K562 (cell line): ENCODE results near the gene B4GALNT2. TPM values are rescaled to one million over a fixed set of nuclear protein-coding genes. Genes with fewer than 3 reads are reported as not detected.

ENCODE experiments used
- ATAC-seq: fragments of 200-7000 bp; cut with Tn5 transposase; 3 replicates; pipeline ENCODE4 v1.9.1; 2020; ENCODE audit warnings: moderate library complexity
- BruUV-seq: library from RNA; stranded (reverse); fragments of 400-500 nt; replicated peaks from 2 replicates; lab custom pipeline; 2021; lab: Mats Ljungman, UMichigan
- CTCF ChIA-PET: fragments of 300-600 bp; formaldehyde crosslinking; extraction: SDS; loops from one replicate; lab custom pipeline; 2021; ENCODE audit warnings: low intra/inter-chr PET ratio; lab: Yijun Ruan, JAX
- POLR2A ChIA-PET: fragments of 300-600, 350-650 bp; sonication (Branson Sonifier 250); formaldehyde crosslinking; extraction: SDS; loops from one replicate; lab custom pipeline; 2021; ENCODE audit warnings: antibody characterized with exemption, inconsistent platforms; lab: Yijun Ruan, JAX
- DNase-seq, 4 experiments: peaks; one replicate each; pipeline versions ENCODE4 v3.0.0 to v3.0.0-alpha.2; 2011 to 2018; ENCODE audit warnings: low spot score in 3 of 4, mixed read lengths in 3 of 4; ENCODE audit errors: extremely low read depth in 1 of 4
- FAIRE-seq: peaks from 2 replicates; lab custom pipeline; 2011; peaks lifted over from hg19 to GRCh38; lab: Jason Lieb, UNC
- H2AFZ ChIP-seq: 2 replicates; pipeline ENCODE4 v1.6.0; 2011; ENCODE audit warnings: low read depth, low read length, control low read depth, inconsistent platforms
- H3K27ac ChIP-seq: fragments of 200-600 bp; 3 replicates; pipeline ENCODE4 v1.8.0; 2011; ENCODE audit warnings: low read depth, mild to moderate bottlenecking, control low read depth, inconsistent platforms, low read length, moderate library complexity, mixed read lengths; ENCODE audit errors: extremely low read depth
- H3K27me3 ChIP-seq, 2 experiments: fragments of 300-600 bp in 1 of 2; 2 replicates in 1 of 2; 3 replicates in 1 of 2; pipeline versions ENCODE4 v1.6.0 to v1.8.0; 2011; ENCODE audit warnings: inconsistent platforms in 2 of 2, low read length in 2 of 2, mild to moderate bottlenecking in 1 of 2, mixed read lengths in 1 of 2, moderate library complexity in 1 of 2; ENCODE audit not compliant: control insufficient read depth in 2 of 2, insufficient read depth in 2 of 2
- H3K36me3 ChIP-seq: fragments of 300-600 bp; 3 replicates; pipeline ENCODE4 v1.8.0; 2011; ENCODE audit warnings: mild to moderate bottlenecking, low read length, inconsistent platforms; ENCODE audit not compliant: control insufficient read depth, insufficient read depth
- H3K4me1 ChIP-seq, 2 experiments: fragments of 200-600 bp in 1 of 2; replicated peaks in 1 of 2; 2 replicates in 1 of 2; 3 replicates in 1 of 2; pipeline versions ENCODE4 v1.5.1 to v1.8.0; 2011; ENCODE audit warnings: inconsistent platforms in 2 of 2, low read length in 2 of 2, mild to moderate bottlenecking in 1 of 2, mixed read lengths in 1 of 2, moderate library complexity in 1 of 2; ENCODE audit not compliant: control insufficient read depth in 2 of 2, insufficient read depth in 2 of 2
- H3K4me2 ChIP-seq: 2 replicates; pipeline ENCODE4 v1.6.1; 2011; ENCODE audit warnings: low read length, control low read depth, inconsistent platforms, mixed read lengths; ENCODE audit not compliant: insufficient read depth
- H3K4me3 ChIP-seq: fragments of 200-600 bp; sonication (generic), shearing (Covaris generic); 2 replicates; pipeline ENCODE4 v1.5.1; 2016; ENCODE audit warnings: control low read depth, inconsistent platforms
- H3K79me2 ChIP-seq: fragments of 200-600 bp; 3 replicates; pipeline ENCODE4 v1.8.0; 2011; ENCODE audit warnings: low read length, inconsistent platforms; ENCODE audit not compliant: control insufficient read depth, insufficient read depth
- H3K9ac ChIP-seq, 2 experiments: 2 replicates each; pipeline versions ENCODE4 v1.6.0 to v1.6.1; 2011; ENCODE audit warnings: low read depth in 2 of 2, low read length in 2 of 2, control low read depth in 1 of 2, inconsistent platforms in 1 of 2, mild to moderate bottlenecking in 1 of 2, mixed read lengths in 1 of 2; ENCODE audit not compliant: insufficient read depth in 1 of 2
- H3K9me1 ChIP-seq: one replicate; pipeline ENCODE4 v1.6.0; 2011; ENCODE audit warnings: inconsistent platforms, mild to moderate bottlenecking, low read length, moderate library complexity; ENCODE audit not compliant: control insufficient read depth, insufficient read depth
- H3K9me3 ChIP-seq: replicated peaks from 2 replicates; pipeline ENCODE4 v1.5.1; 2011; ENCODE audit warnings: low read depth, low read length, inconsistent platforms; ENCODE audit not compliant: control insufficient read depth, insufficient read depth
- H4K20me1 ChIP-seq: replicated peaks from 2 replicates; pipeline ENCODE4 v1.6.1; 2011; ENCODE audit warnings: low read length, inconsistent platforms, mixed read lengths; ENCODE audit not compliant: control insufficient read depth, insufficient read depth
- CBX8 ChIP-seq: fragments of 200-600 bp; sonication (generic); IDR thresholded peaks from 2 replicates; pipeline ENCODE4 v1.6.1; 2012; ENCODE audit warnings: borderline replicate concordance, mixed run types, low read depth, mild to moderate bottlenecking, moderate library complexity, mixed read lengths, low read length, control low read depth, inconsistent platforms; ENCODE audit not compliant: poor library complexity, severe bottlenecking; ENCODE audit errors: extremely low read depth
- HIVEP1 ChIP-seq: fragments of 250-450 bp; sonication (Bioruptor Pico); IDR thresholded peaks from 2 replicates; pipeline ENCODE4 v1.4.0; 2020; ENCODE audit warnings: mild to moderate bottlenecking
- KDM4B ChIP-seq, 2 experiments: fragments of 450-650 bp in 1 of 2; sonication (generic) in 1 of 2; IDR thresholded peaks; 2 replicates each; pipeline ENCODE4 v1.6.1; 2016 to 2017; ENCODE audit warnings: borderline replicate concordance in 2 of 2, antibody characterized with exemption in 1 of 2, low read depth in 1 of 2, mild to moderate bottlenecking in 1 of 2
- MXI1 ChIP-seq: IDR thresholded peaks from 2 replicates; pipeline ENCODE4 v1.6.1; 2011; ENCODE audit warnings: low read depth, mild to moderate bottlenecking, improper control_type of control experiment, low read length
- PCBP1 ChIP-seq: fragments of 200-400 bp; formaldehyde crosslinking; IDR thresholded peaks from 2 replicates; pipeline ENCODE4 v1.6.1; 2018; ENCODE audit warnings: mild to moderate bottlenecking, low read depth, low read length; ENCODE audit not compliant: poor library complexity, severe bottlenecking
- PKNOX1 ChIP-seq: fragments of 450-650 bp; IDR thresholded peaks from 2 replicates; pipeline ENCODE4 v1.6.1; 2016
- RHOXF2B ChIP-seq: fragments of 250-450 bp; sonication (Bioruptor Pico); conservative IDR thresholded peaks from 2 replicates; pipeline ENCODE4 v1.5.1; 2021
- WGBS: fragments of 100-300 bp; shearing (Covaris generic); methylation state at CpG from one replicate; pipeline ENCODE4 v1.1.6; 2016; ENCODE audit warnings: low coverage, mixed read lengths; ENCODE audit not compliant: insufficient coverage; ENCODE audit errors: missing lambda C conversion rate; 5-methylcytosine and 5-hydroxymethylcytosine counted together
- in situ Hi-C: fragments of 300-500 bp; cut with MboI; formaldehyde crosslinking; loops from 4 replicates; pipeline ENCODE4 v1.15.0; 2018; ENCODE audit warnings: inconsistent platforms, mixed read lengths
- intact Hi-C: fragments of 100-400 bp; cut with micrococcal nuclease; formaldehyde crosslinking; loops from 2 replicates; pipeline ENCODE4 v1.14.2; 2022
- polyA plus RNA-seq, 8 experiments: library from polyadenylated mRNA; depleted of rRNA in 4 of 8; stranded (reverse) in 5 of 8; unstranded in 3 of 8; fragments of >200 nt; fragmentation: Nextera tagmentation in 2 of 8; fragmentation: Illumina TruSeq in 1 of 8; extraction: Ambion mirVana in 2 of 8; extraction: Trizol in 1 of 8; gene quantifications; 2 replicates each; pipeline versions ENCODE4 v1.2.1 to v1.2.3, GENCODE V29; 2011 to 2014; ENCODE audit warnings: inconsistent platforms in 1 of 8, missing spikeins in 1 of 8
- total RNA-seq, 7 experiments: library from RNA; depleted of rRNA in 6 of 7; stranded (reverse); fragments of >200 nt in 6 of 7; fragmentation: Illumina TruSeq in 2 of 7; extraction: Trizol in 2 of 7; gene quantifications; 2 replicates each; pipeline versions ENCODE4 v1.2.1 to v1.2.3, GENCODE V29; 2011 to 2021; ENCODE audit warnings: low replicate concordance in 1 of 7

The B4GALNT2 gene
- total and polyA plus RNA-seq, 9 of the 15 experiments (the other 6 are each of a cell fraction or from before 2014, with no cell fraction given) = not detected

GRCh38 chr17:49190932-49191331 lies 58.4 kb downstream of the B4GALNT2 start:
- in situ Hi-C loops (no loop called here), intact Hi-C loops (loop anchor here (5.0 kb wide), 2 partner anchors 36 to 299 kb away; partner anchors contain the start of gene ATP5MC1)
- FAIRE-seq (no peak), DNase-seq (peak in 1 of 4 experiments; percentile 21), ATAC-seq (no peak)
- 67% methylated on average over 4 of the region's 4 CpGs for WGBS
- Histone ChIP-seq H3K9ac (peak overlapping the region in 1 of 2 experiments; percentile 14; a peak in 1 of 4 replicates), H3K79me2 (no peaks in the 10 kb centered on the region), H3K4me3 (no peak overlapping the region), H2AFZ (peak overlapping the region; percentile 17; the same call in 1 of the 2 replicates), H4K20me1 (no peaks in the 10 kb centered on the region), H3K9me3 (0 out of 2 replicates have a peak, but pooled peaks cover 2% of the 10 kb centered on the region), H3K36me3 (no peaks in the 10 kb centered on the region), H3K27me3 (no peaks in the 10 kb centered on the region), H3K4me1 (peaks cover 7 to 9% of the 10 kb centered on the region in 2 experiments; a peak in 3 of 5 replicates), H3K4me2 (no peak overlapping the region), H3K9me1 (no peaks in the 10 kb centered on the region), H3K27ac (no peak overlapping the region)
- ChIA-PET POLR2A (interaction anchor here (0.7 to 1.7 kb wide), 3 partner anchors 9 to 30 kb away, joined by 3 to 9 read pairs (median 3); no protein-coding TSS in a partner anchor), CTCF (interaction anchor here (1.5 kb wide), 1 partner anchor 11 kb away, joined by 4 read pairs; no protein-coding TSS in a partner anchor)
- no TSS peak for BruUV-seq
- no peak for TF ChIP-seq RHOXF2B
- TF ChIP-seq PKNOX1 = peak; percentile 68

- no peaks in the 10 kb centered on the region for H3K36me3 ChIP-seq
- CTCF ChIA-PET = interaction anchor here (1.5 kb wide), 1 partner anchor 12 kb away, joined by 4 read pairs; no protein-coding TSS in a partner anchor
- H3K4me3 ChIP-seq = peak overlapping the region; percentile 72
- no peaks in the 10 kb centered on the region for H3K79me2 ChIP-seq
- peaks cover 7 to 9% of the 10 kb centered on the region in 2 experiments; a peak in 3 of 5 replicates for H3K4me1 ChIP-seq
- POLR2A ChIA-PET = interaction anchor here (0.6 to 1.7 kb wide), 6 partner anchors 9 to 249 kb away, joined by 3 to 9 read pairs (median 3); no protein-coding TSS in a partner anchor
- in situ Hi-C loops = no loop called here
- peak overlapping the region; percentile 95 to 97; a peak in 3 of 4 replicates for H3K9ac ChIP-seq
- DNase-seq = no peak
- FAIRE-seq = no peak
- no peaks in the 10 kb centered on the region for H3K9me1 ChIP-seq
- H4K20me1 ChIP-seq = no peaks in the 10 kb centered on the region
- H3K9me3 ChIP-seq = no peaks in the 10 kb centered on the region
- H3K27ac ChIP-seq = peak overlapping the region; percentile 99
- TSS peak; percentile 92 for BruUV-seq
- WGBS = 2% methylated on average over 8 of the region's 8 CpGs
- no peaks in the 10 kb centered on the region for H3K27me3 ChIP-seq
- peak overlapping the region; percentile 99 for H2AFZ ChIP-seq
- intact Hi-C loops = loop anchor here (5.0 kb wide), 2 partner anchors 36 to 299 kb away; partner anchors contain the start of gene ATP5MC1
- no peak for ATAC-seq
- H3K4me2 ChIP-seq = peak overlapping the region; percentile 94
- no peak for TF ChIP-seq PCBP1
- TF ChIP-seq CBX8 = no peak
- TF ChIP-seq MXI1 = peak; percentile 52; the same call in 1 of the 2 replicates
- no peak for TF ChIP-seq HIVEP1 (CRISPR knock-in tag)
- TF ChIP-seq KDM4B (IDR thresholded peaks at IDR 0.05; ENCODE audit: borderline replicate concordance in 2 of 2, low read depth in 1 of 2) = no peak
Measured at GRCh38 chr17:49191409-49191916, 58.9 kb downstream of the B4GALNT2 start.
